Ammon's horn (tissue), 1 donor: ENCODE data around the gene RD3L.

Experiments
- DNase-seq: peaks from one replicate; pipeline ENCODE4 v3.0.0-alpha.2; 2016; ENCODE audit warnings: low spot score

The RD3L gene

DNA sequence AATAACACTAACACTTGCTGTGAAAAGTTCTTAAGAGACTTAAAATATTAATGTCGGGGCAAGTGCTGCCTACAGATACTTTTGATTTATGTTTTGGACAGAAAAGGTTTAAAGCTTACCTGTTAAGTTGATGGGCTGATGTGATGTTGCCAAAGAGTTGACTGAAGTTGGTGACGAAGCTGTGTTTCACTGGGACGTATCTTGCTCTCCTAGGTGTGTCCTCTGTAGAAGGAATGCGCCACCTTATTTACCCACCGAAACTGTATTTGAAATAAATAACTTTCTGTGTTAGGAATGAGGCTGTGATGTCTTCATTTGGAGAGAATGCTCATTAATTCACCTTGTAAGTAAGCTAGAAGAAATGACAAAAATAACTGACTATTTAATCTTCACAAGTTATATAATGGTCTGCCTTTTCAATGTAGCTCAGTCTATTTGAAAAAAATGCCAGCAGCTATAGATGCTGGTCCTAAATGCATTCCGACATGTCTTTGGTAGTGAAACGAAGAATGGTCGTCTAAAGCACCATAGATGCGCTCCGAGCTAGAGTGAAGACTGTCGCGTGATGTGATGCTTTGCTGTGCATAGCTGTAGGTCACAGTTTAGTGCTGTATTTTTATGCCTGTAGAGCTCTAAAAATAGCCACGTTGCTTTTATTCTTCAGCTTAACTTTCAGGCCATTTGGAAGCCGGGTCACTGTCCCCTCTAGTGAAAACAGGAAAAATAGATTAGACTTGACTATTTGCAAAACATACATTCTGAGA is at the start of gene RD3L:
TSS of gene RD3L (minus strand) at position 557 of the 764 bp plus-strand sequence. CDS start 834 bp downstream, outside the sequence.
- DNase-seq, result no peak

GRCh38 chr14:103989964-103990363 is 47.6 kb upstream of the RD3L start:
- no peak for DNase-seq

DNA sequence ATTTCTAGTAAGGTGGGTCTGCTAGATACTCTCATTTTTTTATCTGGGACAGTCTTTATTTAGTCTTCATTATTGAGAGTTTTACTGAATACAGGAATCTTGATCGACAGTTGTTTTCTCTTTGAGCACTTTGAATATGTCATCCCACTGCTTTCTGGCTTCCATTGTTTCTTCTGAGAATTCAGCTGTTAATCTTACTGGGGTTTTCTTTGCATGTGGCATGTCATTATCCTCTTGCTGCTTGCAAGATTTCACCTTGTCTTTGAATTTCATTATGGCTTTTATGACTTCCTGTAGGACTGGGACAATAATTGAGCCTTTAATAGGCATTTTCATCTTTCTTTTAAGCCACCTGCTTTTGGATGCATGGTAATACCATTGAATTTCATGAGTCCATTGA is 46.7 kb upstream of the RD3L start:
- DNase-seq, result no peak

GRCh38 chr14:103984196-103984595 is 41.9 kb upstream of the RD3L start:
- no peak for DNase-seq

DNA sequence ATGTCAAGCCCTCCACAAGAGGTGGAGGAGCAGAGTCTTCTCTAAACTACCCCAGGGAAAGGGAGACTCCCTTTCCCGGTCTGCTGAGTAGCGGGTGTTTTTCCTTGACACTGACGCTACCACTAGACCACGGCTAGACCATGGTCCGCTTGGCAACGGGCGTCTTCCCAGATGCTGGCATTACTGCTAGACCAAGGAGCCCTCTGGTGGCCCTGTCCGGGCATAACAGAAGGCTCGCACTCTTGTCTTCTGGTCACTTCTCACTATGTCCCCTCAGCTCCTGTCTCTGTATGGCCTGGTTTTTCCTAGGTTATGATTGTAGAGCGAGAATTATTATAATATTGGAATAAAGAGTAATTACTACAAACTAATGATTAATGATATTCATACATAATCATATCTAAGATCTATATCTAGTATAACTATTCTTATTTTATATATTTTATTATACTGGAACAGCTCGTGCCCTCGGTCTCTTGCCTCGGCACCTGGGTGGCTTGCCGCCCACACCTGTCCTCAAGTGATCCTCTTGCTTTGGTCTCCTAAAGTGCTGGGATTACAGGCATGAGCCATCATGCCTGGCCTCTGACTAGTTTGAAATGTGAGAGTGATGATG is 38.4 kb upstream of the RD3L start:
- peak; percentile 22 for DNase-seq

DNA sequence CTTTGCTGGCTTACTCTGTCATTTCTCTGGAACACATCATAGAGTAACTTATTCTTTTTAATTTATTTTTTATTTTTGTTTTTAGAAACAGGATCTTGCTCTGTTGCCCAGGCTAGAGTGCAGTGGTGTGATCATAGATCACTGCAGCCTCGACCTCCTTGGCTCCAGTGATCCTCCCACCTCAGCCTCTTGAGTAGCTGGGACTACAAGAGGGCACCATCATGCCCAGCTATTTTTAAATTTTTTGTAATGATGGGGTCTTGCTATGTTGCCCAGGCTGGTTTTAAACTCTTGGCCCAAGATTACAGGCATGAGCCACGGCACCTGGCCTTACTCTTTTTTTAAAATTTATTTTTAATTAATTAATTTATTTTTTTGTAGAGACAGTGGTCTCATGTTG is 32.2 kb upstream of the RD3L start:
- no peak for DNase-seq

- no peak for DNase-seq
Measured at GRCh38 chr14:103973354-103973753, 31.0 kb upstream of the RD3L start.

DNA sequence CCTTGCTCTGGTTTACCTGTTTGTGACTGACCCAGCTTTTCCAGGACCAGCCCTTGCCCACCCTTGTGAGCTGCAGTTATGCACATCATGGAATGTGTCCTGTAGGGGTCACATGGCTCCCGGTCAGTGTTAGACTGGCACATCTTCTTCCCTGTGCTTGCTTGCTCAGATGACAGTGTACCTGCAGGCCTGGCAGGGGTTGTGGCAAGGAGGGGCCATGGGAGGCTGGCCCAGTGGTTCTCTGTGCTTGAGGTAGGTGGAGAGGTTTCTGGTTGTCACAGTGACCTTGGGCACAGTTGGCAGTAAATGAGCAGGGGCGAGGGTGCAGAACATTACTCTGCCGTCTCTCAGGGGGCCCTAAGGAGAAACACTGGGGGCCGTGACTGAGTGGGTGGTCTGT is 27.6 kb upstream of the RD3L start:
- DNase-seq, result no peak

GRCh38 chr14:103966631-103967030 is 24.3 kb upstream of the RD3L start:
- DNase-seq, result no peak

DNA sequence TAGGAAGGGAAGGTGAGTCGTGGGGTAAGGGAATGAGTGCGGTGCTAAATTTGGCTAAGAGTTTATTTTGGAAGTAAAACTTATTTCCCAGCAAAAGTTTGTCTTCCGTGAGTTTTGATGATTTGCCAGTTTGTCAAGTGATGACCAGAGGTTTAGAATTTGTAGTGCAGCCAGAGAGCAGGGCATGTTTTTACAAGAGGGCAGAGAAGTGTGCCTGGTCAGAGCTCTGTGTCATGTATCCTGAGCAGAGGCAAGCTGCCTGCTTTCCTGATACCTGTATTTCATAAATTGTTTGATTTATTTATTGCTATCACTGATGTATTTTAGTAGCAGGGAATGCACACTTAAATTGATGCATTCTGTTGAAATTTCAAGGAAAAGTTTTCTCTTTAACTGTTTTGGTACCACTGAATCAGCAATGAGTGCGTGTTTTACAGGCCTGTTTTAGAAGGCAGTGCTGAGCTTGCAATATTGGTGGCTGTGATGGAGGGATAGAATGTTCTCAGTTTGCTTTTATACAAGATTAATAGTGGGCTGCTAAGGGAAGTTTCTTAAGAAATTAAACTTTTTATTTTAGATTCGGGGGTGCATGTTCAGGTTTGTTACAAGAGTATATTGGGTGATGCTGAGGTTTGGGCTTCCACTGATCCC is 19.7 kb upstream of the RD3L start:
- DNase-seq, result no peak

GRCh38 chr14:103960457-103961055 is 18.2 kb upstream of the RD3L start:
- DNase-seq, result no peak

DNA sequence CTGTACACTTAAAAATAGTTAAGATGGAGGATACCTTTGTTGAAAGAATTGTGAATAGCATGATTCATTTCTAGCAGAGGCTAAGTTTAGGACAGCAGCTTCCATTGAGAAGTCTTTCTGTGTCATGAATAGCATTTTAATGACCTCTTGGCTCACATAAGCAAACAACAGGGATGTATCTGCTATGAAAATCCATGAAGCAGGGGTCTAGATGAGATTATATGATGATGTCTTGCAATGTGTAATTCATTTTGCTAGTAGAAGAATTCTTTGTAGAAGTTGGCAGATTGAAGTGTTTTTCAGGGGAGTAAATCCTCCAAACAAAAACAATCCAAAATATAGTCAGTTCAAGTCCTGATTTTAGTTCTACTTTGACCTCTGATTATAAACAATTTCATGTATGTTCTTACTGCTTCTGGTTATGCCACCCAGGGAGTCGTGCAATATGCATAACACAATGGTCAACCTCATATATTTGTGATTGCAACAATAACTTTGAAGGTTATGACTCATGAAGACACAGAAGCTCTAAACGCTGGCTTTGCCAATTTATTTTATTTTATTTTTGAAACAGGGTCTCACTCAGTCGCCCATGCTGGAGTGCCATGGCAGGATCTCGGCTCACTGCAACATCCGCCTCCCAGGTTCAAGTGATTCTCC is 6.9 kb upstream of the RD3L start:
- no peak for DNase-seq

GRCh38 chr14:103948442-103948841 is 6.1 kb upstream of the RD3L start:
- DNase-seq, result no peak

- DNase-seq, result no peak
Measured at GRCh38 chr14:103946975-103947374, 4.6 kb upstream of the RD3L start.

- no peak for DNase-seq
Measured at GRCh38 chr14:103943673-103944072, 1.3 kb upstream of the RD3L start.

- DNase-seq, result no peak
Measured at GRCh38 chr14:103941462-103941861, 867 bp downstream of the RD3L start.

DNA sequence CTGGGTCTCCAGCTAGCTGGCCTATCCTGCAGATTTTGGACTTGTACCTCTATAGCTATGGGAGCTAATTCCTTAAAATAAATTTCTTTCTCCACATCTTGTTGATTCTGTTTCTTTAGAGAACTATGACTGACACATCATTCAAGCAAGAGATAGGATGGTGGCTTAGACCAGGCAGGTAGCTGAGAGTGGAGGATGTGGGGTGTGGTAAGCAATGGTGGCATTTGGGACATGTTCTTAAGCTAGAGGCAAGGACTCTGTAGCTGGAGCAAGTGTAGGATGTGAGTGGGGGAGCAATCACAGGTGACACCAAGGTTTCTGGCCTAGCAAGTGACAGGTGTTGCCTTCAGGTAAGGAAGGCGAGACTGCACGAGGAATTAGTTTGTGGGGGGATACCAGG is 7.2 kb downstream of the RD3L start:
- no peak for DNase-seq

DNA sequence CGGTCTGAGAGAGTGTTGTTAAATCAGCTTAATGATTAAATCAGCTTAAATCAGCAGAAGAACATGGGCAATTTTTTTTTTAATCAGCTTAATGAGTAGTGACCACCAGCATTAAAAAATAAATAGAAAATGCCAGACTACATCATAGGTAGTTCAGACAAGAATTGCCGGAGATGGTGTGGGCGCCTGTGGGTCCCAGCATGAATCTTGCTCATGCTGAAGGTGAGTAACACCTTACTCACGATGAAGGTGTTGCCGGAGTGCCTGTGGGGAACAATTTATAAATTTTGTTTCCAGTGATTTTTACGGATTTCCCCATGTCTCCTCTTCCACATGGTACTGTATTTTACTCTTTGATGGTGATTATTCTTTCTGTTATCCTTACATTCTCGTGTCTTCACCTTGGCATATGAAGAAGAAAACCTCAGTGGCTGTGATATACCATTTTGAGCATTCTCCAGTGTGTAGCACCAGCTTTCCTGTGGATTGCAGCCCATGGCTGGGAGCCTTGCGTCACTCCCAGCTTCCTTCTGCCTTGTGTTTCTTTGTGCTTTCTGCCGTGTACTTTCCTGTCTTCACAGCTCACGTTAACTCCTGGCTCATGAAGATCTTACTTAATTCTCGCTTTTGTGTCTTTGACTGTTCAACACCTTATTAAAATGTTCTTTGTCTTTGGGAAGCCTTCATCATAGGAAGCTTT is 9.4 kb downstream of the RD3L start:
- DNase-seq, result no peak

DNA sequence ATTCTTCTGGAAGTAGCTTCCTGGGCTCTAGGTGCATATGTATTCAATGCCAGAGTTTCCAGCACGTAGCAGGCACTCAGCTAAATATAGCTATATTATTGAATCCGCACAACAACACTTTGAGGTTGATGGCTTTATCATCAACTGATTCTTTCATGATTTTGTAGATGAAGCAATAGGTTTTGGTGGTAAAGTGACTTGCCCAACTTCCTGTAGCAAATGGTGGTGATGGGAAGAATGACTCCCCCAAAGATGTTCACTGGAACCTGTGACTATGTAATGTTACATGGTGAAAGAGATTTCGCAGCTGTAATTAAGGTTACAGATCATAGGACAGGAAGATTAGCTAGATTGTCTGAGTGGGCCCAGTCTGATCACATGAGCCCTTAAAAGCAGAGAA is 10.9 kb downstream of the RD3L start:
- DNase-seq, result no peak

GRCh38 chr14:103930051-103930604 is 12.2 kb downstream of the RD3L start:
- DNase-seq, result no peak
